Type B pancreatic cell (in vitro differentiated cells): Measurements from ENCODE around the gene NPAS3. TPM values are rescaled to one million over a fixed set of nuclear protein-coding genes. Genes with fewer than 3 reads are reported as not detected.

ENCODE experiments used
- DNase-seq: peaks from one replicate; pipeline ENCODE4 v3.0.0; 2021; ENCODE audit warnings: mixed read lengths; ENCODE audit not compliant: unreplicated experiment; ENCODE audit errors: extremely low spot score
- H3K27ac Mint-ChIP-seq: 2 replicates; pipeline ENCODE4 v1.8.0; 2021; ENCODE audit warnings: mild to moderate bottlenecking, mixed read lengths
- H3K27me3 Mint-ChIP-seq: 2 replicates; pipeline ENCODE4 v1.8.0; 2021; ENCODE audit warnings: mixed read lengths
- H3K36me3 Mint-ChIP-seq: 2 replicates; pipeline ENCODE4 v1.8.0; 2021; ENCODE audit warnings: mixed read lengths
- H3K4me1 Mint-ChIP-seq: one replicate; pipeline ENCODE4 v1.8.0; 2021; ENCODE audit warnings: mixed read lengths; ENCODE audit not compliant: unreplicated experiment
- H3K4me3 Mint-ChIP-seq: 2 replicates; pipeline ENCODE4 v1.8.0; 2021; ENCODE audit warnings: mild to moderate bottlenecking, mixed read lengths
- H3K9me3 Mint-ChIP-seq: 2 replicates; pipeline ENCODE4 v1.8.0; 2021; ENCODE audit warnings: mixed read lengths
- CTCF ChIP-seq: fragments of 200-600 bp; sonication (generic); conservative IDR thresholded peaks from 2 replicates; pipeline ENCODE4 v1.5.0; 2021; ENCODE audit warnings: antibody characterized with exemption, mild to moderate bottlenecking
- total RNA-seq: library from RNA; stranded (reverse); gene quantifications from 2 replicates; pipeline ENCODE4 v1.2.1, GENCODE V29; 2021; ENCODE audit warnings: low replicate concordance

Gene NPAS3
- total RNA-seq, 1 donor from 2014 or later = 8.7 TPM

GRCh38 chr14:33207467-33208017 lies 268.9 kb downstream of the NPAS3 start:
- H3K27ac Mint-ChIP-seq = no peak overlapping the region
- no peaks in the 10 kb centered on the region for H3K9me3 Mint-ChIP-seq
- no peak overlapping the region for H3K4me3 Mint-ChIP-seq
- H3K36me3 Mint-ChIP-seq = no peaks in the 10 kb centered on the region
- DNase-seq = no peak
- H3K4me1 Mint-ChIP-seq = no peaks in the 10 kb centered on the region
- no peaks in the 10 kb centered on the region for H3K27me3 Mint-ChIP-seq
- TF ChIP-seq CTCF = no peak

GRCh38 chr14:33210311-33210710 lies 271.6 kb downstream of the NPAS3 start:
- TF ChIP-seq CTCF = no peak
- H3K27ac Mint-ChIP-seq = no peak overlapping the region
- no peak overlapping the region for H3K4me3 Mint-ChIP-seq
- no peak for DNase-seq
- no peaks in the 10 kb centered on the region for H3K9me3 Mint-ChIP-seq
- H3K27me3 Mint-ChIP-seq = no peaks in the 10 kb centered on the region
- H3K36me3 Mint-ChIP-seq = no peaks in the 10 kb centered on the region
- H3K4me1 Mint-ChIP-seq = no peaks in the 10 kb centered on the region

GRCh38 chr14:33218026-33218425 lies 279.3 kb downstream of the NPAS3 start:
- no peaks in the 10 kb centered on the region for H3K9me3 Mint-ChIP-seq
- no peak for DNase-seq
- H3K4me3 Mint-ChIP-seq = no peak overlapping the region
- no peak overlapping the region for H3K27ac Mint-ChIP-seq
- no peaks in the 10 kb centered on the region for H3K27me3 Mint-ChIP-seq
- no peak for TF ChIP-seq CTCF
- no peaks in the 10 kb centered on the region for H3K4me1 Mint-ChIP-seq
- H3K36me3 Mint-ChIP-seq = no peaks in the 10 kb centered on the region

GRCh38 chr14:33219957-33220356 lies 281.3 kb downstream of the NPAS3 start:
- Mint-ChIP-seq H3K4me3 (no peak overlapping the region), H3K27ac (no peak overlapping the region), H3K9me3 (no peaks in the 10 kb centered on the region), H3K4me1 (no peaks in the 10 kb centered on the region), H3K27me3 (no peaks in the 10 kb centered on the region), H3K36me3 (no peaks in the 10 kb centered on the region)
- no peak for TF ChIP-seq CTCF
- no peak for DNase-seq

- Mint-ChIP-seq H3K36me3 (no peaks in the 10 kb centered on the region), H3K27ac (no peak overlapping the region), H3K27me3 (peaks cover 11% of the 10 kb centered on the region), H3K9me3 (no peaks in the 10 kb centered on the region), H3K4me3 (no peak overlapping the region), H3K4me1 (peaks cover 11% of the 10 kb centered on the region)
- no peak for TF ChIP-seq CTCF
- no peak for DNase-seq
These were observed 290.7 kb downstream of the NPAS3 start for GRCh38 chr14:33229269-33229929.
